Hepatocyte (in vitro differentiated cells): ENCODE measurements around the gene MLXIP. TPM values are rescaled to one million over a fixed set of nuclear protein-coding genes. Genes with fewer than 3 reads are reported as not detected.
"Not testable (repeated sequence)": the region's sequence is repeated elsewhere in the genome, so short reads cannot be mapped to it uniquely, and the experiment has no call there.

Experiments
- DNase-seq: peaks from one replicate; pipeline ENCODE4 v3.0.0-alpha.2; 2016; ENCODE audit warnings: low spot score
- H2AFZ ChIP-seq: fragments of 200-600 bp; sonication (generic); 2 replicates; pipeline ENCODE4 v1.6.0; 2016; ENCODE audit warnings: antibody characterized with exemption, mild to moderate bottlenecking
- H3K27ac ChIP-seq: fragments of 200-600 bp; sonication (generic); 2 replicates; pipeline ENCODE4 v1.5.1; 2016; ENCODE audit warnings: mild to moderate bottlenecking
- H3K27me3 ChIP-seq: fragments of 200-600 bp; sonication (generic); 2 replicates; pipeline ENCODE4 v1.6.1; 2016
- H3K36me3 ChIP-seq: fragments of 200-600 bp; sonication (generic); replicated peaks from 2 replicates; pipeline ENCODE4 v1.5.1; 2016; ENCODE audit warnings: low read depth; ENCODE audit not compliant: insufficient read depth
- H3K4me1 ChIP-seq: fragments of 200-600 bp; sonication (generic); 2 replicates; pipeline ENCODE4 v1.5.1; 2016; ENCODE audit warnings: mild to moderate bottlenecking, moderate library complexity; ENCODE audit not compliant: insufficient read depth
- H3K4me2 ChIP-seq: fragments of 200-600 bp; sonication (generic); 2 replicates; pipeline ENCODE4 v1.6.0; 2016
- H3K4me3 ChIP-seq: fragments of 200-600 bp; sonication (generic); 2 replicates; pipeline ENCODE4 v1.5.1; 2016; ENCODE audit warnings: mild to moderate bottlenecking
- H3K79me2 ChIP-seq: fragments of 200-600 bp; sonication (generic); 2 replicates; pipeline ENCODE4 v1.6.0; 2017; ENCODE audit warnings: mild to moderate bottlenecking
- H3K9me2 ChIP-seq: fragments of 200-600 bp; sonication (generic); replicated peaks from 2 replicates; pipeline ENCODE4 v1.6.0; 2017; ENCODE audit warnings: mild to moderate bottlenecking; ENCODE audit not compliant: insufficient read depth
- H3K9me3 ChIP-seq: fragments of 200-600 bp; sonication (generic); 2 replicates; pipeline ENCODE4 v1.5.1; 2016; ENCODE audit warnings: low read depth, mild to moderate bottlenecking
- H4K20me1 ChIP-seq: fragments of 200-600 bp; sonication (generic); 2 replicates; pipeline ENCODE4 v1.6.0; 2016; ENCODE audit warnings: mild to moderate bottlenecking; ENCODE audit not compliant: insufficient read depth, poor library complexity, severe bottlenecking
- CTCF ChIP-seq: fragments of 200-600 bp; sonication (generic); IDR thresholded peaks from 2 replicates; pipeline ENCODE4 v1.5.1; 2016; ENCODE audit warnings: antibody characterized with exemption, mild to moderate bottlenecking; ENCODE audit not compliant: poor library complexity
- EZH2 ChIP-seq: fragments of 200-600 bp; sonication (generic); IDR thresholded peaks from 2 replicates; pipeline ENCODE4 v1.6.1; 2016; ENCODE audit warnings: antibody characterized with exemption, mild to moderate bottlenecking, borderline replicate concordance
- EZH2phosphoT487 ChIP-seq: fragments of 200-600 bp; sonication (generic); IDR thresholded peaks from one replicate; pipeline ENCODE4 v1.6.1; 2018; ENCODE audit warnings: antibody characterized with exemption, mild to moderate bottlenecking, low read depth, moderate library complexity; ENCODE audit not compliant: unreplicated experiment, severe bottlenecking
- WGBS: methylation state at CpG from one replicate; pipeline ENCODE4 v1.1.6; 2016; ENCODE audit warnings: low lambda C conversion rate; ENCODE audit errors: missing lambda C conversion rate; 5-methylcytosine and 5-hydroxymethylcytosine counted together
- polyA plus RNA-seq: library from polyadenylated mRNA; unstranded; fragments of >200 nt; fragmentation: Nextera tagmentation; extraction: Ambion mirVana; gene quantifications from 2 replicates; pipeline ENCODE4 v1.2.1, GENCODE V29; 2016
- total RNA-seq: library from RNA; depleted of rRNA; stranded (reverse); fragments of >200 nt; gene quantifications from 2 replicates; pipeline ENCODE4 v1.2.3, GENCODE V29; 2014

The MLXIP gene
- total and polyA plus RNA-seq, 2 experiments from 2014 or later: 11.5 to 33.1 TPM

GRCh38 chr12:122171399-122171798, 92.8 kb downstream of the MLXIP start:
- no peak overlapping the region for H3K27ac ChIP-seq
- H3K9me2 ChIP-seq: no peaks in the 10 kb centered on the region
- H3K4me1 ChIP-seq: no peaks in the 10 kb centered on the region
- H3K27me3 ChIP-seq: no peaks in the 10 kb centered on the region
- H3K79me2 ChIP-seq: no peaks in the 10 kb centered on the region
- H3K9me3 ChIP-seq: no peaks in the 10 kb centered on the region
- no peak overlapping the region for H3K4me3 ChIP-seq
- DNase-seq: no peak
- H4K20me1 ChIP-seq: no peaks in the 10 kb centered on the region
- H3K4me2 ChIP-seq: no peak overlapping the region
- no peaks in the 10 kb centered on the region for H3K36me3 ChIP-seq
- no peak overlapping the region for H2AFZ ChIP-seq
- no peak for TF ChIP-seq CTCF
- no peak for TF ChIP-seq EZH2
- no peak for TF ChIP-seq EZH2phosphoT487
- WGBS: 91% methylated on average over 5 of the region's 5 CpGs

- Histone ChIP-seq H2AFZ (no peak overlapping the region), H4K20me1 (no peaks in the 10 kb centered on the region), H3K4me3 (no peak overlapping the region), H3K79me2 (no peaks in the 10 kb centered on the region), H3K4me1 (peaks cover 4% of the 10 kb centered on the region), H3K9me3 (no peaks in the 10 kb centered on the region), H3K4me2 (no peak overlapping the region), H3K27ac (no peak overlapping the region), H3K9me2 (no peaks in the 10 kb centered on the region), H3K27me3 (no peaks in the 10 kb centered on the region), H3K36me3 (no peaks in the 10 kb centered on the region)
- no peak for DNase-seq
- no peak for TF ChIP-seq EZH2
- TF ChIP-seq EZH2phosphoT487: no peak
- no peak for TF ChIP-seq CTCF
- 84% methylated on average over 17 of the region's 17 CpGs for WGBS
These were observed 93.8 kb downstream of the MLXIP start for GRCh38 chr12:122172262-122172939.

GRCh38 chr12:122174155-122174845, 95.7 kb downstream of the MLXIP start, which contains the start of gene IL31:
IL31 (minus strand) TSS chr12:122174221; CDS start chr12:122174172, 49 bp downstream.
- Histone ChIP-seq H3K9me2 (no peaks in the 10 kb centered on the region), H4K20me1 (no peaks in the 10 kb centered on the region), H3K36me3 (no peaks in the 10 kb centered on the region), H3K4me1 (peaks cover 4% of the 10 kb centered on the region), H2AFZ (no peak within 1 kb of the TSS), H3K4me3 (no peak within 1 kb of the TSS), H3K27me3 (no peaks in the 10 kb centered on the region), H3K79me2 (no peaks in the 10 kb centered on the region), H3K9me3 (no peaks in the 10 kb centered on the region), H3K4me2 (no peak within 1 kb of the TSS), H3K27ac (no peak within 1 kb of the TSS)
- DNase-seq: no peak
- TF ChIP-seq CTCF (no peak), EZH2 (no peak), EZH2phosphoT487 (no peak)
- WGBS: 95% methylated on average over 17 of the region's 17 CpGs

- not testable (repeated sequence) for DNase-seq, H3K9me3 ChIP-seq, H3K27me3 ChIP-seq, H3K4me1 ChIP-seq, H3K9me2 ChIP-seq, H3K4me2 ChIP-seq, H3K4me3 ChIP-seq, H4K20me1 ChIP-seq, H2AFZ ChIP-seq, H3K79me2 ChIP-seq, H3K27ac ChIP-seq, H3K36me3 ChIP-seq
- WGBS: 97% methylated on average over 4 of the region's 4 CpGs
These were observed 97.9 kb downstream of the MLXIP start for GRCh38 chr12:122176473-122176872.
